GM19351 (cell line): Measurements from ENCODE around the gene PXDN.
"Not testable (repeated sequence)": the region's sequence is repeated elsewhere in the genome, so short reads cannot be mapped to it uniquely, and the experiment has no call there.

Experiments
- ATAC-seq: cut with Tn5 transposase; IDR thresholded peaks from one replicate; pipeline ENCODE4 v1.9.1; 2021; ENCODE audit warnings: mild to moderate bottlenecking, moderate library complexity; ENCODE audit not compliant: unreplicated experiment

The PXDN gene

GRCh38 chr2:1688859-1689258 is 55.5 kb downstream of the PXDN start:
- ATAC-seq = no peak

GRCh38 chr2:1688161-1688560 is 56.2 kb downstream of the PXDN start:
- ATAC-seq = no peak

- no peak for ATAC-seq
Observed at GRCh38 chr2:1687254-1687653, 57.1 kb downstream of the PXDN start.

- ATAC-seq = no peak
Observed at GRCh38 chr2:1686784-1687105, 57.6 kb downstream of the PXDN start.

- ATAC-seq = no peak
Observed at GRCh38 chr2:1685957-1686783, 58.1 kb downstream of the PXDN start.

- no peak for ATAC-seq
Observed at GRCh38 chr2:1685078-1685956, 59.0 kb downstream of the PXDN start.

- no peak for ATAC-seq
Observed at GRCh38 chr2:1683297-1683696, 61.0 kb downstream of the PXDN start.

GRCh38 chr2:1682181-1682440 is 62.2 kb downstream of the PXDN start:
- ATAC-seq = no peak

- no peak for ATAC-seq
Observed at GRCh38 chr2:1681323-1682180, 62.8 kb downstream of the PXDN start.

GRCh38 chr2:1681017-1681318 is 63.3 kb downstream of the PXDN start:
- no peak for ATAC-seq

- no peak for ATAC-seq
Observed at GRCh38 chr2:1680222-1681016, 63.9 kb downstream of the PXDN start.

- not testable (repeated sequence) for ATAC-seq
Observed at GRCh38 chr2:1679488-1680039, 64.8 kb downstream of the PXDN start.

GRCh38 chr2:1679065-1679464 is 65.2 kb downstream of the PXDN start:
- ATAC-seq = not testable (repeated sequence)

- no peak for ATAC-seq
Observed at GRCh38 chr2:1678609-1679008, 65.7 kb downstream of the PXDN start.

- ATAC-seq = no peak
Observed at GRCh38 chr2:1677821-1678165, 66.5 kb downstream of the PXDN start.

- no peak for ATAC-seq
Observed at GRCh38 chr2:1676913-1677820, 67.1 kb downstream of the PXDN start.

- no peak for ATAC-seq
Observed at GRCh38 chr2:1676091-1676912, 68.0 kb downstream of the PXDN start.

GRCh38 chr2:1675633-1676032 is 68.7 kb downstream of the PXDN start:
- ATAC-seq = no peak
